Sigmoid colon (tissue), 4 donors: Measurements from ENCODE around the gene NLRP4.

Source experiments
- POLR2AphosphoS5 ChIP-seq, 4 donors: sonication (generic); formaldehyde crosslinking; IDR thresholded peaks; one replicate each; pipeline ENCODE4 v1.6.1; 2017; ENCODE audit warnings: antibody characterized with exemption in 4 of 4
- TF ChIP-seq, protein P1 (sequence below), 4 experiments: fragments of 450-650 bp in 3 of 4; fragments of 200-600 bp in 1 of 4; IDR thresholded peaks; one replicate each; pipeline ENCODE4 v1.5.1; 2016 to 2019; ENCODE audit warnings: antibody characterized with exemption in 4 of 4, mild to moderate bottlenecking in 3 of 4, moderate library complexity in 2 of 4

DNA sequence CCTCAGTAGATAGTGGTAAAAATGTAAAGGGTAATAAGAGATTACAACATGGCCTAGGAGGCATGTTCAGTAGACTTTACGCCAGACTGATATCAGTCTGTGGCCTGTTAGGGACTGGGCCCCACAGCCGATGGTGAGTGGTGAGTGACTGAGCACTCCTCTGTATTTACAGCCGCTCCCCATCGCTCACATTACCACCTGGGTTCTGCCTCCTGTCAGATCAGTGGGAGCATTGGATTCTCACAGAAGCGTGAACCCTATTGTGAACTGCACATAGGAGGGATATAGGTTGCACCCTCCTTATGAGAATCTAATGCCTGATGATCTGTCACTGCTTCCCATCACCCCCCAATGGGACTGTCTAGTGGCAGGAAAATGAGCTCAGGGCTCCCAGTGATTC lies 22.4 kb upstream of the NLRP4 start:
- TF ChIP-seq, protein P1, sequence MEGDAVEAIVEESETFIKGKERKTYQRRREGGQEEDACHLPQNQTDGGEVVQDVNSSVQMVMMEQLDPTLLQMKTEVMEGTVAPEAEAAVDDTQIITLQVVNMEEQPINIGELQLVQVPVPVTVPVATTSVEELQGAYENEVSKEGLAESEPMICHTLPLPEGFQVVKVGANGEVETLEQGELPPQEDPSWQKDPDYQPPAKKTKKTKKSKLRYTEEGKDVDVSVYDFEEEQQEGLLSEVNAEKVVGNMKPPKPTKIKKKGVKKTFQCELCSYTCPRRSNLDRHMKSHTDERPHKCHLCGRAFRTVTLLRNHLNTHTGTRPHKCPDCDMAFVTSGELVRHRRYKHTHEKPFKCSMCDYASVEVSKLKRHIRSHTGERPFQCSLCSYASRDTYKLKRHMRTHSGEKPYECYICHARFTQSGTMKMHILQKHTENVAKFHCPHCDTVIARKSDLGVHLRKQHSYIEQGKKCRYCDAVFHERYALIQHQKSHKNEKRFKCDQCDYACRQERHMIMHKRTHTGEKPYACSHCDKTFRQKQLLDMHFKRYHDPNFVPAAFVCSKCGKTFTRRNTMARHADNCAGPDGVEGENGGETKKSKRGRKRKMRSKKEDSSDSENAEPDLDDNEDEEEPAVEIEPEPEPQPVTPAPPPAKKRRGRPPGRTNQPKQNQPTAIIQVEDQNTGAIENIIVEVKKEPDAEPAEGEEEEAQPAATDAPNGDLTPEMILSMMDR (IDR thresholded peaks at IDR 0.05): no peak
- TF ChIP-seq POLR2AphosphoS5 (IDR thresholded peaks at IDR 0.05): no peak
